K562 (cell line): ENCODE measurements around the gene VSIG2. TPM values are rescaled to one million over a fixed set of nuclear protein-coding genes. Genes with fewer than 3 reads are reported as not detected.
A peak's percentile ranks its signal among the peaks of the same experiment; 100 is the strongest.

Experiments
- ATAC-seq: fragments of 200-7000 bp; cut with Tn5 transposase; 3 replicates; pipeline ENCODE4 v1.9.1; 2020; ENCODE audit warnings: moderate library complexity
- Bru-seq: library from RNA; stranded (reverse); fragments of 400-500 nt; gene quantifications from one replicate; lab custom pipeline; 2021; lab: Mats Ljungman, UMichigan
- BruChase-seq, 2 experiments: library from RNA; stranded (reverse); fragments of 400-500 nt; gene quantifications; one replicate each; lab custom pipeline; 2021; lab: Mats Ljungman, UMichigan
- BruUV-seq: library from RNA; stranded (reverse); fragments of 400-500 nt; replicated peaks from 2 replicates; lab custom pipeline; 2021; lab: Mats Ljungman, UMichigan
- CTCF ChIA-PET: fragments of 300-600 bp; formaldehyde crosslinking; extraction: SDS; loops from one replicate; lab custom pipeline; 2021; ENCODE audit warnings: low intra/inter-chr PET ratio; lab: Yijun Ruan, JAX
- POLR2A ChIA-PET: fragments of 300-600, 350-650 bp; sonication (Branson Sonifier 250); formaldehyde crosslinking; extraction: SDS; loops from one replicate; lab custom pipeline; 2021; ENCODE audit warnings: antibody characterized with exemption, inconsistent platforms; lab: Yijun Ruan, JAX
- DNase-seq, 4 experiments: peaks; one replicate each; pipeline versions ENCODE4 v3.0.0 to v3.0.0-alpha.2; 2011 to 2018; ENCODE audit warnings: low spot score in 3 of 4, mixed read lengths in 3 of 4; ENCODE audit errors: extremely low read depth in 1 of 4
- FAIRE-seq: peaks from 2 replicates; lab custom pipeline; 2011; peaks lifted over from hg19 to GRCh38; lab: Jason Lieb, UNC
- H2AFZ ChIP-seq: 2 replicates; pipeline ENCODE4 v1.6.0; 2011; ENCODE audit warnings: low read depth, low read length, control low read depth, inconsistent platforms
- H3K27ac ChIP-seq: fragments of 200-600 bp; 3 replicates; pipeline ENCODE4 v1.8.0; 2011; ENCODE audit warnings: low read depth, mild to moderate bottlenecking, control low read depth, inconsistent platforms, low read length, moderate library complexity, mixed read lengths; ENCODE audit errors: extremely low read depth
- H3K27me3 ChIP-seq, 2 experiments: fragments of 300-600 bp in 1 of 2; 2 replicates in 1 of 2; 3 replicates in 1 of 2; pipeline versions ENCODE4 v1.6.0 to v1.8.0; 2011; ENCODE audit warnings: inconsistent platforms in 2 of 2, low read length in 2 of 2, mild to moderate bottlenecking in 1 of 2, mixed read lengths in 1 of 2, moderate library complexity in 1 of 2; ENCODE audit not compliant: control insufficient read depth in 2 of 2, insufficient read depth in 2 of 2
- H3K36me3 ChIP-seq: fragments of 300-600 bp; 3 replicates; pipeline ENCODE4 v1.8.0; 2011; ENCODE audit warnings: mild to moderate bottlenecking, low read length, inconsistent platforms; ENCODE audit not compliant: control insufficient read depth, insufficient read depth
- H3K4me1 ChIP-seq, 2 experiments: fragments of 200-600 bp in 1 of 2; replicated peaks in 1 of 2; 2 replicates in 1 of 2; 3 replicates in 1 of 2; pipeline versions ENCODE4 v1.5.1 to v1.8.0; 2011; ENCODE audit warnings: inconsistent platforms in 2 of 2, low read length in 2 of 2, mild to moderate bottlenecking in 1 of 2, mixed read lengths in 1 of 2, moderate library complexity in 1 of 2; ENCODE audit not compliant: control insufficient read depth in 2 of 2, insufficient read depth in 2 of 2
- H3K4me2 ChIP-seq: 2 replicates; pipeline ENCODE4 v1.6.1; 2011; ENCODE audit warnings: low read length, control low read depth, inconsistent platforms, mixed read lengths; ENCODE audit not compliant: insufficient read depth
- H3K4me3 ChIP-seq: fragments of 200-600 bp; sonication (generic), shearing (Covaris generic); 2 replicates; pipeline ENCODE4 v1.5.1; 2016; ENCODE audit warnings: control low read depth, inconsistent platforms
- H3K79me2 ChIP-seq: fragments of 200-600 bp; 3 replicates; pipeline ENCODE4 v1.8.0; 2011; ENCODE audit warnings: low read length, inconsistent platforms; ENCODE audit not compliant: control insufficient read depth, insufficient read depth
- H3K9ac ChIP-seq, 2 experiments: 2 replicates each; pipeline versions ENCODE4 v1.6.0 to v1.6.1; 2011; ENCODE audit warnings: low read depth in 2 of 2, low read length in 2 of 2, control low read depth in 1 of 2, inconsistent platforms in 1 of 2, mild to moderate bottlenecking in 1 of 2, mixed read lengths in 1 of 2; ENCODE audit not compliant: insufficient read depth in 1 of 2
- H3K9me1 ChIP-seq: one replicate; pipeline ENCODE4 v1.6.0; 2011; ENCODE audit warnings: inconsistent platforms, mild to moderate bottlenecking, low read length, moderate library complexity; ENCODE audit not compliant: control insufficient read depth, insufficient read depth
- H3K9me3 ChIP-seq: replicated peaks from 2 replicates; pipeline ENCODE4 v1.5.1; 2011; ENCODE audit warnings: low read depth, low read length, inconsistent platforms; ENCODE audit not compliant: control insufficient read depth, insufficient read depth
- H4K20me1 ChIP-seq: replicated peaks from 2 replicates; pipeline ENCODE4 v1.6.1; 2011; ENCODE audit warnings: low read length, inconsistent platforms, mixed read lengths; ENCODE audit not compliant: control insufficient read depth, insufficient read depth
- CHCHD3 ChIP-seq: fragments of 250-450 bp; sonication (Bioruptor Pico); IDR thresholded peaks from 2 replicates; pipeline ENCODE4 v2.1.2; 2022; ENCODE audit warnings: mild to moderate bottlenecking
- MAFF ChIP-seq: IDR thresholded peaks from 2 replicates; pipeline ENCODE4 v1.6.1; 2012; ENCODE audit warnings: low read length, improper control_type of control experiment
- POLR2G ChIP-seq: fragments of 200-400 bp; formaldehyde crosslinking; IDR thresholded peaks from 2 replicates; pipeline ENCODE4 v1.6.1; 2017; ENCODE audit warnings: low read depth, mild to moderate bottlenecking, antibody characterized with exemption, low read length, moderate library complexity
- SMARCE1 ChIP-seq: fragments of 450-650 bp; IDR thresholded peaks from 2 replicates; pipeline ENCODE4 v1.7.1; 2016; ENCODE audit warnings: mild to moderate bottlenecking
- ZBTB12 ChIP-seq: fragments of 250-450 bp; sonication (Bioruptor Pico); IDR thresholded peaks from 2 replicates; pipeline ENCODE4 v1.4.0; 2020
- ZNF512 ChIP-seq: IDR thresholded peaks from 2 replicates; pipeline ENCODE4 v1.6.1; 2016; ENCODE audit warnings: missing genetic modification characterization, missing compliant biosample characterization
- WGBS: fragments of 100-300 bp; shearing (Covaris generic); methylation state at CpG from one replicate; pipeline ENCODE4 v1.1.6; 2016; ENCODE audit warnings: low coverage, mixed read lengths; ENCODE audit not compliant: insufficient coverage; ENCODE audit errors: missing lambda C conversion rate; 5-methylcytosine and 5-hydroxymethylcytosine counted together
- in situ Hi-C: fragments of 300-500 bp; cut with MboI; formaldehyde crosslinking; loops from 4 replicates; pipeline ENCODE4 v1.15.0; 2018; ENCODE audit warnings: inconsistent platforms, mixed read lengths
- intact Hi-C: fragments of 100-400 bp; cut with micrococcal nuclease; formaldehyde crosslinking; loops from 2 replicates; pipeline ENCODE4 v1.14.2; 2022
- long read RNA-seq, 3 experiments: library from polyadenylated mRNA in 2 of 3; library from RNA in 1 of 3; unstranded in 2 of 3; stranded (forward) in 1 of 3; transcript quantifications; one replicate each; pipeline ENCODE4 v2.0.0, GENCODE V29; 2019 to 2022
- polyA minus RNA-seq, 3 experiments: library from RNA; depleted of rRNA, polyadenylated mRNA; stranded (reverse); fragments of >200 nt; gene quantifications; 2 replicates each; pipeline ENCODE4 v1.2.3, GENCODE V29; 2011
- polyA plus RNA-seq, 8 experiments: library from polyadenylated mRNA; depleted of rRNA in 4 of 8; stranded (reverse) in 5 of 8; unstranded in 3 of 8; fragments of >200 nt; fragmentation: Nextera tagmentation in 2 of 8; fragmentation: Illumina TruSeq in 1 of 8; extraction: Ambion mirVana in 2 of 8; extraction: Trizol in 1 of 8; gene quantifications; 2 replicates each; pipeline versions ENCODE4 v1.2.1 to v1.2.3, GENCODE V29; 2011 to 2014; ENCODE audit warnings: inconsistent platforms in 1 of 8, missing spikeins in 1 of 8
- total RNA-seq, 7 experiments: library from RNA; depleted of rRNA in 6 of 7; stranded (reverse); fragments of >200 nt in 6 of 7; fragmentation: Illumina TruSeq in 2 of 7; extraction: Trizol in 2 of 7; gene quantifications; 2 replicates each; pipeline versions ENCODE4 v1.2.1 to v1.2.3, GENCODE V29; 2011 to 2021; ENCODE audit warnings: low replicate concordance in 1 of 7

Gene VSIG2, protein sequence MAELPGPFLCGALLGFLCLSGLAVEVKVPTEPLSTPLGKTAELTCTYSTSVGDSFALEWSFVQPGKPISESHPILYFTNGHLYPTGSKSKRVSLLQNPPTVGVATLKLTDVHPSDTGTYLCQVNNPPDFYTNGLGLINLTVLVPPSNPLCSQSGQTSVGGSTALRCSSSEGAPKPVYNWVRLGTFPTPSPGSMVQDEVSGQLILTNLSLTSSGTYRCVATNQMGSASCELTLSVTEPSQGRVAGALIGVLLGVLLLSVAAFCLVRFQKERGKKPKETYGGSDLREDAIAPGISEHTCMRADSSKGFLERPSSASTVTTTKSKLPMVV
- not detected in 2 replicates for total RNA-seq (2011; cell fraction: chromatin; rRNA removed; ENCODE audit: low replicate concordance)
- not detected in 2 replicates for total RNA-seq (2011; cell fraction: nucleolus; rRNA removed)
- total RNA-seq (2011; cell fraction: nucleoplasm; rRNA removed) = not detected in 2 replicates
- total RNA-seq (2014; rRNA removed) (not detected in 2 replicates), total RNA-seq (2014; rRNA removed; fragmentation: Illumina TruSeq; extraction: Trizol) (not detected in 2 replicates), total RNA-seq (2015; rRNA removed; fragmentation: Illumina TruSeq; extraction: Trizol) (not detected in 2 replicates), total RNA-seq (2021) (not detected in 2 replicates), polyA plus RNA-seq (2011; rRNA removed) (not detected in 2 replicates), polyA plus RNA-seq (2014; fragmentation: Illumina TruSeq; extraction: Trizol) (not detected in 2 replicates), polyA plus RNA-seq (2014; fragmentation: Nextera tagmentation; extraction: Ambion mirVana) (not detected), polyA plus RNA-seq (2014; rRNA removed) (not detected in 2 replicates), polyA minus RNA-seq (2011; rRNA and poly(A)+ RNA removed) (not detected in 2 replicates), Bru-seq, nascent RNA (not detected), BruChase-seq, experiment 1, labeled RNA remaining after a 2-hour chase (not detected), BruChase-seq, experiment 2, labeled RNA remaining after a 6-hour chase (not detected)
- 0.06 TPM in 1 of 2 replicates, not detected in the other for polyA plus RNA-seq (2011; cell fraction: cytosol; rRNA removed)
- not detected in 2 replicates for polyA plus RNA-seq (2011; cell fraction: nucleus; rRNA removed)
- polyA plus RNA-seq (2012) = 0.11 and 0.17 TPM in 2 replicates
- not detected in 2 replicates for polyA minus RNA-seq (2011; cell fraction: cytosol; rRNA and poly(A)+ RNA removed)
- not detected in 2 replicates for polyA minus RNA-seq (2011; cell fraction: nucleus; rRNA and poly(A)+ RNA removed)
- long read RNA-seq, experiment 1, partial matches to known transcripts = 0 of 1 reads
- long read RNA-seq, experiment 1, other reads (novel, unspliced or antisense) = 1 of 1 reads
- long read RNA-seq, experiment 2 = 0 reads
- long read RNA-seq, experiment 3 = 0 reads

GRCh38 chr11:124751741-124752470, at the start of gene VSIG2:
Gene VSIG2, minus strand, starts transcription at chr11:124752255. Its CDS starts 118 bp downstream, at chr11:124752137.
- Histone ChIP-seq H3K4me2 (no peak within 1 kb of the TSS), H3K36me3 (no peaks in the 10 kb centered on the region), H3K27ac (no peak within 1 kb of the TSS), H3K79me2 (no peaks in the 10 kb centered on the region), H2AFZ (peak within 1 kb of the TSS; percentile 22; the same call in 1 of the 2 replicates), H3K27me3 (peaks cover 13 to 52% of the 10 kb centered on the region in 2 experiments; a peak in 4 of 5 replicates), H3K9me1 (no peaks in the 10 kb centered on the region), H3K4me1 (peaks cover 14% of the 10 kb centered on the region in 2 experiments; a peak in 4 of 5 replicates), H4K20me1 (no peaks in the 10 kb centered on the region), H3K9me3 (no peaks in the 10 kb centered on the region), H3K4me3 (no peak within 1 kb of the TSS), H3K9ac (0 out of 4 replicates have a peak within 1 kb of the TSS, but pooled peaks of 1 of the 2 experiments have one; percentile 2)
- in situ Hi-C loops = no loop called here
- DNase-seq (no peak), ATAC-seq (no peak), FAIRE-seq (no peak)
- intact Hi-C loops = no loop called here
- TF ChIP-seq SMARCE1 (no peak), ZNF512 (tag) (no peak), ZBTB12 (CRISPR knock-in tag) (no peak), MAFF (no peak), POLR2G (0 out of 2 replicates have a peak, but pooled peaks have one; percentile 15), CHCHD3 (CRISPR knock-in tag) (no peak)
- POLR2A ChIA-PET = interaction anchor here (0.8 to 1.5 kb wide), 3 partner anchors 7 to 85 kb away, joined by 3 to 4 read pairs (median 3); no protein-coding TSS in a partner anchor
- BruUV-seq = no TSS peak
- 21% methylated on average over 22 of the region's 42 CpGs for WGBS
- CTCF ChIA-PET = no interaction called here
